OCI-LY1 (cell line): Measurements from ENCODE around the gene TMEM200C.

ENCODE experiments used
- H2AFZ ChIP-seq: fragments of 200-600 bp; sonication (generic), shearing (Covaris generic); 2 replicates; pipeline ENCODE4 v1.6.0; 2014; ENCODE audit warnings: antibody characterized with exemption, mild to moderate bottlenecking, low read length
- H3F3A ChIP-seq: fragments of 200-600 bp; sonication (generic), shearing (Covaris generic); 2 replicates; pipeline ENCODE4 v1.6.0; 2014; ENCODE audit warnings: mild to moderate bottlenecking, antibody characterized with exemption, low read length, moderate library complexity; ENCODE audit not compliant: insufficient read depth
- H3K27ac ChIP-seq: fragments of 200-600 bp; sonication (generic); 2 replicates; pipeline ENCODE4 v1.5.1; 2014; ENCODE audit warnings: low read length, mixed run types, mild to moderate bottlenecking, low read depth; ENCODE audit not compliant: poor library complexity, severe bottlenecking
- H3K27me3 ChIP-seq: fragments of 200-600 bp; sonication (generic); 2 replicates; pipeline ENCODE4 v1.6.0; 2014; ENCODE audit warnings: antibody characterized with exemption, mild to moderate bottlenecking, low read length, moderate library complexity; ENCODE audit not compliant: insufficient read depth
- H3K36me3 ChIP-seq: fragments of 200-600 bp; sonication (generic); 2 replicates; pipeline ENCODE4 v1.6.1; 2014; ENCODE audit warnings: mild to moderate bottlenecking, antibody characterized with exemption, low read length, moderate library complexity, mixed read lengths; ENCODE audit not compliant: insufficient read depth
- H3K4me1 ChIP-seq: fragments of 200-600 bp; sonication (generic); 2 replicates; pipeline ENCODE4 v1.5.1; 2014; ENCODE audit warnings: mild to moderate bottlenecking, low read length, moderate library complexity; ENCODE audit not compliant: insufficient read depth, severe bottlenecking
- H3K4me2 ChIP-seq: fragments of 200-600 bp; sonication (generic), shearing (Covaris generic); 2 replicates; pipeline ENCODE4 v1.6.1; 2014; ENCODE audit warnings: low read length
- H3K4me3 ChIP-seq: fragments of 200-600 bp; sonication (generic); 2 replicates; pipeline ENCODE4 v1.5.1; 2014; ENCODE audit warnings: low read length, low read depth, mild to moderate bottlenecking, mixed read lengths; ENCODE audit not compliant: poor library complexity, severe bottlenecking
- H3K79me2 ChIP-seq: fragments of 200-600 bp; shearing (Covaris generic); 2 replicates; pipeline ENCODE4 v1.6.1; 2016; ENCODE audit warnings: mixed run types, low read length, mixed read lengths; ENCODE audit not compliant: insufficient read depth
- H3K9ac ChIP-seq: fragments of 200-600 bp; sonication (generic), shearing (Covaris generic); 2 replicates; pipeline ENCODE4 v1.6.1; 2014; ENCODE audit warnings: mild to moderate bottlenecking, low read length, mixed read lengths
- H3K9me2 ChIP-seq: fragments of 200-600 bp; sonication (generic), shearing (Covaris generic); 2 replicates; pipeline ENCODE4 v1.6.1; 2014; ENCODE audit warnings: low read depth, mild to moderate bottlenecking, low read length, mixed read lengths
- H3K9me3 ChIP-seq: fragments of 200-600 bp; shearing (Covaris generic); 2 replicates; pipeline ENCODE4 v1.6.1; 2014; ENCODE audit warnings: low read length, mixed read lengths
- H4K20me1 ChIP-seq: fragments of 200-600 bp; sonication (generic), shearing (Covaris generic); 2 replicates; pipeline ENCODE4 v1.6.0; 2016; ENCODE audit warnings: mild to moderate bottlenecking, low read length; ENCODE audit not compliant: insufficient read depth
- CTCF ChIP-seq: fragments of 200-600 bp; sonication (generic), shearing (Covaris generic); IDR thresholded peaks from 2 replicates; pipeline ENCODE4 v1.5.1; 2017; ENCODE audit warnings: mild to moderate bottlenecking, antibody characterized with exemption, low read length, moderate library complexity, mixed read lengths
- EZH2 ChIP-seq: fragments of 200-600 bp; sonication (generic), shearing (Covaris generic); IDR thresholded peaks from 2 replicates; pipeline ENCODE4 v1.8.0; 2017; ENCODE audit warnings: borderline replicate concordance, mixed run types, mild to moderate bottlenecking, antibody characterized with exemption, low read length, moderate library complexity, mixed read lengths

Gene TMEM200C

GRCh38 chr18:5857180-5857579 lies 38.1 kb downstream of the TMEM200C start:
- no peaks in the 10 kb centered on the region for H3F3A ChIP-seq
- no peaks in the 10 kb centered on the region for H4K20me1 ChIP-seq
- H3K4me1 ChIP-seq: no peaks in the 10 kb centered on the region
- H3K4me3 ChIP-seq: no peak overlapping the region
- no peaks in the 10 kb centered on the region for H3K9me3 ChIP-seq
- H3K79me2 ChIP-seq: no peaks in the 10 kb centered on the region
- TF ChIP-seq CTCF (no peak), EZH2 (no peak)
- no peak overlapping the region for H2AFZ ChIP-seq
- no peak overlapping the region for H3K27ac ChIP-seq
- H3K4me2 ChIP-seq: no peak overlapping the region
- H3K9ac ChIP-seq: no peak overlapping the region
- no peaks in the 10 kb centered on the region for H3K36me3 ChIP-seq
- no peaks in the 10 kb centered on the region for H3K9me2 ChIP-seq
- H3K27me3 ChIP-seq: no peaks in the 10 kb centered on the region

- Histone ChIP-seq H3F3A (no peaks in the 10 kb centered on the region), H4K20me1 (no peaks in the 10 kb centered on the region), H3K4me2 (no peak overlapping the region), H3K79me2 (no peaks in the 10 kb centered on the region), H3K36me3 (no peaks in the 10 kb centered on the region), H3K4me1 (no peaks in the 10 kb centered on the region), H3K9me3 (no peaks in the 10 kb centered on the region), H3K27me3 (no peaks in the 10 kb centered on the region), H3K4me3 (no peak overlapping the region), H2AFZ (no peak overlapping the region), H3K9ac (no peak overlapping the region), H3K9me2 (no peaks in the 10 kb centered on the region), H3K27ac (no peak overlapping the region)
- TF ChIP-seq CTCF (no peak), EZH2 (no peak)
Measured at GRCh38 chr18:5853253-5853652, 42.1 kb downstream of the TMEM200C start.

- H2AFZ ChIP-seq: no peak overlapping the region
- no peaks in the 10 kb centered on the region for H3K79me2 ChIP-seq
- no peaks in the 10 kb centered on the region for H3K36me3 ChIP-seq
- no peaks in the 10 kb centered on the region for H4K20me1 ChIP-seq
- no peak overlapping the region for H3K4me3 ChIP-seq
- H3K4me2 ChIP-seq: no peak overlapping the region
- H3F3A ChIP-seq: no peaks in the 10 kb centered on the region
- no peaks in the 10 kb centered on the region for H3K27me3 ChIP-seq
- H3K27ac ChIP-seq: no peak overlapping the region
- H3K9me3 ChIP-seq: no peaks in the 10 kb centered on the region
- no peak for TF ChIP-seq EZH2
- no peak for TF ChIP-seq CTCF
- no peaks in the 10 kb centered on the region for H3K4me1 ChIP-seq
- no peak overlapping the region for H3K9ac ChIP-seq
- no peaks in the 10 kb centered on the region for H3K9me2 ChIP-seq
Measured at GRCh38 chr18:5851998-5852397, 43.3 kb downstream of the TMEM200C start.
